Measurements from ENCODE around the gene TADA2B. TPM values are rescaled to one million over a fixed set of nuclear protein-coding genes. Genes with fewer than 3 reads are reported as not detected.

TADA2B gene
- total RNA-seq, 1 experiment from 2014 or later: 9.6 TPM

Other genes with a start within 250 kb of the TADA2B start
- gene TBC1D14, start 133.5 kb upstream of the TADA2B start, total RNA-seq (2014; rRNA removed; shearing (Covaris generic)): 37.0 and 39.5 TPM in 2 replicates
- gene GRPEL1, start 24.7 kb downstream of the TADA2B start, total RNA-seq (2014; rRNA removed; shearing (Covaris generic)): 59.5 and 83.3 TPM in 2 replicates
- 0.91 and 2.0 TPM in 2 replicates for gene SORCS2, start 149.2 kb downstream of the TADA2B start, total RNA-seq (2014; rRNA removed; shearing (Covaris generic))

Data from Daoy (cell line).